Bronchial epithelial cell (primary cell): ENCODE data around the gene GNB3. TPM values are rescaled to one million over a fixed set of nuclear protein-coding genes. Genes with fewer than 3 reads are reported as not detected.

ENCODE experiments used
- DNase-seq: peaks from one replicate; pipeline ENCODE4 v3.0.0-alpha.2; 2010; ENCODE audit warnings: low read depth
- FAIRE-seq: peaks from 2 replicates; lab custom pipeline; 2011; peaks lifted over from hg19 to GRCh38; lab: Jason Lieb, UNC
- H3K27me3 ChIP-seq: 2 replicates; pipeline ENCODE4 v1.5.1; 2011; ENCODE audit warnings: low read length; ENCODE audit not compliant: control insufficient read depth, insufficient read depth
- H3K36me3 ChIP-seq: 2 replicates; pipeline ENCODE4 v1.5.1; 2011; ENCODE audit warnings: low read length; ENCODE audit not compliant: control insufficient read depth, insufficient read depth
- H3K4me3 ChIP-seq: 2 replicates; pipeline ENCODE4 v1.5.1; 2011; ENCODE audit warnings: mild to moderate bottlenecking, low read depth, low read length, control low read depth
- CTCF ChIP-seq: IDR thresholded peaks from 2 replicates; pipeline ENCODE4 v1.5.1; 2011; ENCODE audit warnings: mild to moderate bottlenecking, moderate library complexity, low read length, control low read depth, inconsistent platforms; ENCODE audit not compliant: insufficient read depth, severe bottlenecking
- total RNA-seq: library from RNA; depleted of rRNA; stranded (reverse); fragments of >200 nt; gene quantifications from 2 replicates; pipeline ENCODE4 v1.2.1, GENCODE V29; 2014

The GNB3 gene
- total RNA-seq, 1 donor from 2014 or later = 0.53 TPM

GRCh38 chr12:6799147-6799546 lies 41.6 kb upstream of the GNB3 start:
- no peak overlapping the region for H3K4me3 ChIP-seq
- no peaks in the 10 kb centered on the region for H3K36me3 ChIP-seq
- no peak for TF ChIP-seq CTCF
- FAIRE-seq (no peak), DNase-seq (no peak)
- no peaks in the 10 kb centered on the region for H3K27me3 ChIP-seq

DNA sequence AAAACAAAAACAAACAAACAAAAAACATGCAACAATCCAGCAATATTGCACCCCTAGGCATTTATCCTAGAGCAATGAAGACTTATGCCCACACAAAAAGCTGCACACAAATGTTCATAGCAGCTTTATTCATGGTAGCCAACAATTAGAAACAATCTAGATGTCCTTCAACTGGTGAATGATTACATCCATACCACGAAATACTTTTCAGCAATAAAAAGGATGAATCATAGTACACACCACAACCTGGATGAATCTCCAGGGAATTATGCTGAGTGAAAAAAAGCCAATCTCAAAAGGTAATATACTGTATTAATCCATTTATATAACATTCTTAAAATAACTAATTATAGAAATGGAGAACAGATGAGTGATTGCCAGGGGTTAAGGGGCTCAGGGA lies 33.6 kb upstream of the GNB3 start:
- no peak for FAIRE-seq

GRCh38 chr12:6809056-6809455 lies 31.7 kb upstream of the GNB3 start:
- no peak overlapping the region for H3K4me3 ChIP-seq
- no peak for TF ChIP-seq CTCF
- H3K27me3 ChIP-seq = no peaks in the 10 kb centered on the region
- no peaks in the 10 kb centered on the region for H3K36me3 ChIP-seq
- no peak for DNase-seq
- FAIRE-seq = no peak

More for the DNA sequence above, 33.6 kb upstream of the GNB3 start:
- no peaks in the 10 kb centered on the region for H3K36me3 ChIP-seq
- no peak for TF ChIP-seq CTCF
- peak; percentile 24 for DNase-seq
- H3K27me3 ChIP-seq = no peaks in the 10 kb centered on the region
- H3K4me3 ChIP-seq = no peak overlapping the region

GRCh38 chr12:6810758-6811157 lies 30.0 kb upstream of the GNB3 start:
- TF ChIP-seq CTCF = no peak
- FAIRE-seq (no peak), DNase-seq (no peak)
- H3K36me3 ChIP-seq = no peaks in the 10 kb centered on the region
- no peaks in the 10 kb centered on the region for H3K27me3 ChIP-seq
- no peak overlapping the region for H3K4me3 ChIP-seq

GRCh38 chr12:6813363-6813762 lies 27.4 kb upstream of the GNB3 start:
- Histone ChIP-seq H3K4me3 (no peak overlapping the region), H3K27me3 (no peaks in the 10 kb centered on the region), H3K36me3 (no peaks in the 10 kb centered on the region)
- DNase-seq (no peak), FAIRE-seq (no peak)
- TF ChIP-seq CTCF = no peak

GRCh38 chr12:6816598-6816997 lies 24.1 kb upstream of the GNB3 start:
- Histone ChIP-seq H3K4me3 (no peak overlapping the region), H3K36me3 (no peaks in the 10 kb centered on the region), H3K27me3 (peaks cover 6% of the 10 kb centered on the region)
- no peak for TF ChIP-seq CTCF
- FAIRE-seq (peak; percentile 36), DNase-seq (no peak)
